ENCODE measurements around the gene GOLGA6L26. TPM values are rescaled to one million over a fixed set of nuclear protein-coding genes. Genes with fewer than 3 reads are reported as not detected.
"Not testable (repeated sequence)": the region's sequence is repeated elsewhere in the genome, so short reads cannot be mapped to it uniquely, and the experiment has no call there.

GOLGA6L26 gene
- total RNA-seq (not detected), polyA plus RNA-seq (not detected)

- H3K4me3 ChIP-seq (ENCODE audit: low read depth in 1 of 3, low read length in 3 of 3); H3K4me1 ChIP-seq (ENCODE audit: control insufficient read depth in 4 of 4, insufficient read depth in 4 of 4, low read length in 3 of 4); H3K27me3 ChIP-seq (ENCODE audit: control insufficient read depth in 4 of 4, insufficient read depth in 4 of 4, low read length in 3 of 4); DNase-seq (ENCODE audit: low spot score); H3K9me3 ChIP-seq (ENCODE audit: control insufficient read depth in 4 of 4, low read length in 3 of 4); H3K27ac ChIP-seq (ENCODE audit: low read depth in 1 of 2, low read length in 2 of 2); H3K36me3 ChIP-seq (ENCODE audit: control insufficient read depth in 4 of 4, insufficient read depth in 3 of 4, low read depth in 1 of 4, low read length in 3 of 4); H3K9ac ChIP-seq (ENCODE audit: low read depth in 1 of 2, low read length in 2 of 2): not testable (repeated sequence)
- WGBS = no CpG with 5 or more reads among the region's 7 CpGs
These were observed at the start of gene GOLGA6L26 for GRCh38 chr15:23334096-23334495. Gene GOLGA6L26 (minus strand): TSS chr15:23334196. CDS start chr15:23334135, 61 bp downstream.

- not testable (repeated sequence) for H3K27me3 ChIP-seq (ENCODE audit: control insufficient read depth in 4 of 4, insufficient read depth in 4 of 4, low read length in 3 of 4); H3K36me3 ChIP-seq (ENCODE audit: control insufficient read depth in 4 of 4, insufficient read depth in 3 of 4, low read depth in 1 of 4, low read length in 3 of 4); DNase-seq (ENCODE audit: low spot score); H3K9ac ChIP-seq (ENCODE audit: low read depth in 1 of 2, low read length in 2 of 2); H3K4me1 ChIP-seq (ENCODE audit: control insufficient read depth in 4 of 4, insufficient read depth in 4 of 4, low read length in 3 of 4); H3K27ac ChIP-seq (ENCODE audit: low read depth in 1 of 2, low read length in 2 of 2); H3K9me3 ChIP-seq (ENCODE audit: control insufficient read depth in 4 of 4, low read length in 3 of 4); H3K4me3 ChIP-seq (ENCODE audit: low read depth in 1 of 3, low read length in 3 of 3)
- 62% methylated on average over 7 of the region's 7 CpGs for WGBS
These were observed 47.2 kb upstream of the GOLGA6L26 start for GRCh38 chr15:23381192-23381591.

- H3K27me3 ChIP-seq (ENCODE audit: control insufficient read depth in 4 of 4, insufficient read depth in 4 of 4, low read length in 3 of 4); H3K4me1 ChIP-seq (ENCODE audit: control insufficient read depth in 4 of 4, insufficient read depth in 4 of 4, low read length in 3 of 4); DNase-seq (ENCODE audit: low spot score); H3K9ac ChIP-seq (ENCODE audit: low read depth in 1 of 2, low read length in 2 of 2); H3K27ac ChIP-seq (ENCODE audit: low read depth in 1 of 2, low read length in 2 of 2); H3K36me3 ChIP-seq (ENCODE audit: control insufficient read depth in 4 of 4, insufficient read depth in 3 of 4, low read depth in 1 of 4, low read length in 3 of 4); H3K9me3 ChIP-seq (ENCODE audit: control insufficient read depth in 4 of 4, low read length in 3 of 4); H3K4me3 ChIP-seq (ENCODE audit: low read depth in 1 of 3, low read length in 3 of 3): not testable (repeated sequence)
- WGBS = 53% methylated on average over 4 of the region's 4 CpGs
These were observed 46.7 kb upstream of the GOLGA6L26 start for GRCh38 chr15:23380700-23381099.

- not testable (repeated sequence) for DNase-seq (ENCODE audit: low spot score); H3K4me1 ChIP-seq (ENCODE audit: control insufficient read depth in 4 of 4, insufficient read depth in 4 of 4, low read length in 3 of 4); H3K36me3 ChIP-seq (ENCODE audit: control insufficient read depth in 4 of 4, insufficient read depth in 3 of 4, low read depth in 1 of 4, low read length in 3 of 4); H3K27ac ChIP-seq (ENCODE audit: low read depth in 1 of 2, low read length in 2 of 2); H3K4me3 ChIP-seq (ENCODE audit: low read depth in 1 of 3, low read length in 3 of 3); H3K9ac ChIP-seq (ENCODE audit: low read depth in 1 of 2, low read length in 2 of 2); H3K9me3 ChIP-seq (ENCODE audit: control insufficient read depth in 4 of 4, low read length in 3 of 4); H3K27me3 ChIP-seq (ENCODE audit: control insufficient read depth in 4 of 4, insufficient read depth in 4 of 4, low read length in 3 of 4)
- WGBS = 85% methylated on average over 13 of the region's 13 CpGs
These were observed 45.0 kb upstream of the GOLGA6L26 start for GRCh38 chr15:23378946-23379345.

- not testable (repeated sequence) for H3K9me3 ChIP-seq (ENCODE audit: control insufficient read depth in 4 of 4, low read length in 3 of 4); H3K4me1 ChIP-seq (ENCODE audit: control insufficient read depth in 4 of 4, insufficient read depth in 4 of 4, low read length in 3 of 4); H3K4me3 ChIP-seq (ENCODE audit: low read depth in 1 of 3, low read length in 3 of 3); H3K36me3 ChIP-seq (ENCODE audit: control insufficient read depth in 4 of 4, insufficient read depth in 3 of 4, low read depth in 1 of 4, low read length in 3 of 4); H3K27me3 ChIP-seq (ENCODE audit: control insufficient read depth in 4 of 4, insufficient read depth in 4 of 4, low read length in 3 of 4); DNase-seq (ENCODE audit: low spot score); H3K27ac ChIP-seq (ENCODE audit: low read depth in 1 of 2, low read length in 2 of 2); H3K9ac ChIP-seq (ENCODE audit: low read depth in 1 of 2, low read length in 2 of 2)
- WGBS = 94% methylated on average over 11 of the region's 11 CpGs
These were observed 40.2 kb upstream of the GOLGA6L26 start for GRCh38 chr15:23374226-23374625.

- H3K4me1 ChIP-seq (ENCODE audit: control insufficient read depth in 4 of 4, insufficient read depth in 4 of 4, low read length in 3 of 4); DNase-seq (ENCODE audit: low spot score); H3K36me3 ChIP-seq (ENCODE audit: control insufficient read depth in 4 of 4, insufficient read depth in 3 of 4, low read depth in 1 of 4, low read length in 3 of 4); H3K27me3 ChIP-seq (ENCODE audit: control insufficient read depth in 4 of 4, insufficient read depth in 4 of 4, low read length in 3 of 4); H3K27ac ChIP-seq (ENCODE audit: low read depth in 1 of 2, low read length in 2 of 2); H3K9me3 ChIP-seq (ENCODE audit: control insufficient read depth in 4 of 4, low read length in 3 of 4); H3K9ac ChIP-seq (ENCODE audit: low read depth in 1 of 2, low read length in 2 of 2); H3K4me3 ChIP-seq (ENCODE audit: low read depth in 1 of 3, low read length in 3 of 3): not testable (repeated sequence)
- WGBS = 97% methylated on average over 40 of the region's 40 CpGs
These were observed 39.0 kb upstream of the GOLGA6L26 start for GRCh38 chr15:23372891-23373600.

All from liver (tissue), 9 donors.